Hepatocyte (in vitro differentiated cells): ENCODE data around the gene HEY2. TPM values are rescaled to one million over a fixed set of nuclear protein-coding genes. Genes with fewer than 3 reads are reported as not detected.
A peak's percentile ranks its signal among the peaks of the same experiment; 100 is the strongest.

ENCODE experiments used
- DNase-seq: peaks from one replicate; pipeline ENCODE4 v3.0.0-alpha.2; 2016; ENCODE audit warnings: low spot score
- H2AFZ ChIP-seq: fragments of 200-600 bp; sonication (generic); 2 replicates; pipeline ENCODE4 v1.6.0; 2016; ENCODE audit warnings: antibody characterized with exemption, mild to moderate bottlenecking
- H3K27ac ChIP-seq: fragments of 200-600 bp; sonication (generic); 2 replicates; pipeline ENCODE4 v1.5.1; 2016; ENCODE audit warnings: mild to moderate bottlenecking
- H3K27me3 ChIP-seq: fragments of 200-600 bp; sonication (generic); 2 replicates; pipeline ENCODE4 v1.6.1; 2016
- H3K36me3 ChIP-seq: fragments of 200-600 bp; sonication (generic); replicated peaks from 2 replicates; pipeline ENCODE4 v1.5.1; 2016; ENCODE audit warnings: low read depth; ENCODE audit not compliant: insufficient read depth
- H3K4me1 ChIP-seq: fragments of 200-600 bp; sonication (generic); 2 replicates; pipeline ENCODE4 v1.5.1; 2016; ENCODE audit warnings: mild to moderate bottlenecking, moderate library complexity; ENCODE audit not compliant: insufficient read depth
- H3K4me2 ChIP-seq: fragments of 200-600 bp; sonication (generic); 2 replicates; pipeline ENCODE4 v1.6.0; 2016
- H3K4me3 ChIP-seq: fragments of 200-600 bp; sonication (generic); 2 replicates; pipeline ENCODE4 v1.5.1; 2016; ENCODE audit warnings: mild to moderate bottlenecking
- H3K79me2 ChIP-seq: fragments of 200-600 bp; sonication (generic); 2 replicates; pipeline ENCODE4 v1.6.0; 2017; ENCODE audit warnings: mild to moderate bottlenecking
- H3K9me2 ChIP-seq: fragments of 200-600 bp; sonication (generic); replicated peaks from 2 replicates; pipeline ENCODE4 v1.6.0; 2017; ENCODE audit warnings: mild to moderate bottlenecking; ENCODE audit not compliant: insufficient read depth
- H3K9me3 ChIP-seq: fragments of 200-600 bp; sonication (generic); 2 replicates; pipeline ENCODE4 v1.5.1; 2016; ENCODE audit warnings: low read depth, mild to moderate bottlenecking
- H4K20me1 ChIP-seq: fragments of 200-600 bp; sonication (generic); 2 replicates; pipeline ENCODE4 v1.6.0; 2016; ENCODE audit warnings: mild to moderate bottlenecking; ENCODE audit not compliant: insufficient read depth, poor library complexity, severe bottlenecking
- CTCF ChIP-seq: fragments of 200-600 bp; sonication (generic); IDR thresholded peaks from 2 replicates; pipeline ENCODE4 v1.5.1; 2016; ENCODE audit warnings: antibody characterized with exemption, mild to moderate bottlenecking; ENCODE audit not compliant: poor library complexity
- EZH2 ChIP-seq: fragments of 200-600 bp; sonication (generic); IDR thresholded peaks from 2 replicates; pipeline ENCODE4 v1.6.1; 2016; ENCODE audit warnings: antibody characterized with exemption, mild to moderate bottlenecking, borderline replicate concordance
- EZH2phosphoT487 ChIP-seq: fragments of 200-600 bp; sonication (generic); IDR thresholded peaks from one replicate; pipeline ENCODE4 v1.6.1; 2018; ENCODE audit warnings: antibody characterized with exemption, mild to moderate bottlenecking, low read depth, moderate library complexity; ENCODE audit not compliant: unreplicated experiment, severe bottlenecking
- WGBS: methylation state at CpG from one replicate; pipeline ENCODE4 v1.1.6; 2016; ENCODE audit warnings: low lambda C conversion rate; ENCODE audit errors: missing lambda C conversion rate; 5-methylcytosine and 5-hydroxymethylcytosine counted together
- polyA plus RNA-seq: library from polyadenylated mRNA; unstranded; fragments of >200 nt; fragmentation: Nextera tagmentation; extraction: Ambion mirVana; gene quantifications from 2 replicates; pipeline ENCODE4 v1.2.1, GENCODE V29; 2016
- total RNA-seq: library from RNA; depleted of rRNA; stranded (reverse); fragments of >200 nt; gene quantifications from 2 replicates; pipeline ENCODE4 v1.2.3, GENCODE V29; 2014

The HEY2 gene
- total and polyA plus RNA-seq, 2 experiments from 2014 or later: 0.27 to 0.47 TPM

- H2AFZ ChIP-seq: no peak overlapping the region
- peak; percentile 19 for DNase-seq
- H3K4me1 ChIP-seq: no peaks in the 10 kb centered on the region
- H3K27me3 ChIP-seq: no peaks in the 10 kb centered on the region
- H3K27ac ChIP-seq: no peak overlapping the region
- no peak overlapping the region for H3K4me2 ChIP-seq
- no peaks in the 10 kb centered on the region for H3K36me3 ChIP-seq
- no peaks in the 10 kb centered on the region for H3K79me2 ChIP-seq
- H3K4me3 ChIP-seq: no peak overlapping the region
- H3K9me3 ChIP-seq: no peaks in the 10 kb centered on the region
- no peaks in the 10 kb centered on the region for H4K20me1 ChIP-seq
- WGBS: 95% methylated on average over 1 of the region's 1 CpG
- no peaks in the 10 kb centered on the region for H3K9me2 ChIP-seq
- TF ChIP-seq EZH2 (no peak), EZH2phosphoT487 (no peak), CTCF (no peak)
Observed at GRCh38 chr6:125728739-125729138, 20.7 kb upstream of the HEY2 start.

DNA sequence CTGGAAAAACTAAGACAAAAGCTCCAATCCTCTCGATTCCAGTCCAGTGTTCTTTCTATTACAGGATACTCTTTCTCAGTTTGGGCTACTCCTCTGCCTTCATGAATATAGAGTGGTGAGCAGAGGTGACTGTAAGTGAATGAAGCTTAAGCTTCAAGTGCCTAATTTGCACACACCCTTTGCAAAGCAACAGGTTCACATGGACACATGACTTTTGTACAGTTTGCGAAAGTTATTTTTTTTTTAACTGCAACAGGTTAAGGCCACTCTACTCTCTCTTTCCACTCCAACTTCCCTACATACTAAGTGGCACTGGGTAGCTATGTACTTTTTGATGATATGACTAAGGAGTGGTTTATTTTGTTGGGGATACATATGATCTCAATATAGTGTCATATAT, 19.4 kb upstream of the HEY2 start:
- H3K79me2 ChIP-seq: no peaks in the 10 kb centered on the region
- H3K9me2 ChIP-seq: no peaks in the 10 kb centered on the region
- no peak for TF ChIP-seq EZH2phosphoT487
- no peak for TF ChIP-seq EZH2
- no peak overlapping the region for H2AFZ ChIP-seq
- no peaks in the 10 kb centered on the region for H3K36me3 ChIP-seq
- no peak overlapping the region for H3K4me2 ChIP-seq
- H3K27ac ChIP-seq: no peak overlapping the region
- no peak overlapping the region for H3K4me3 ChIP-seq
- no peaks in the 10 kb centered on the region for H4K20me1 ChIP-seq
- 87% methylated on average over 2 of the region's 2 CpGs for WGBS
- no peaks in the 10 kb centered on the region for H3K4me1 ChIP-seq
- H3K27me3 ChIP-seq: no peaks in the 10 kb centered on the region
- no peaks in the 10 kb centered on the region for H3K9me3 ChIP-seq
- no peak for DNase-seq

DNA sequence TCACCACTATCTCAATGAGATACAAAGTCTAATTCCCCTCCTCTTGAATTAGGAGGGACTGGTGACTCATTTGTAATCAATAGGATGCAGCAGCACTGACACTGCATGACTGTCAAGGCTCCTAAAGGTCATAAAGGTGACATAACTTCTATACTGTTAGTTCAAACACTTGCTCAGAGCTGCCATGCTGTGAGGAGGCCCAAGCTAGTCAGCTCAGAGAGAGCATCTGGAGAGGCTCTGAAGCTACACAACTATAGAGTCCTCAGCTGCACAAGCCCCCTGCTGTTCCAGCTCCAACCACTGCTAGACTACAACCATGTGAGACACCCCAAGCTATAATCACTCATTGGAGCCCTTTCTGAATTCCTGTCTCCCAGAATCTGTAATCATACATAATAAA, 17.0 kb upstream of the HEY2 start:
- no peak overlapping the region for H2AFZ ChIP-seq
- H3K79me2 ChIP-seq: no peaks in the 10 kb centered on the region
- no peak overlapping the region for H3K4me2 ChIP-seq
- no peaks in the 10 kb centered on the region for H4K20me1 ChIP-seq
- no peak for TF ChIP-seq CTCF
- no peak for TF ChIP-seq EZH2phosphoT487
- TF ChIP-seq EZH2: no peak
- H3K9me2 ChIP-seq: no peaks in the 10 kb centered on the region
- H3K4me1 ChIP-seq: no peaks in the 10 kb centered on the region
- no peak overlapping the region for H3K4me3 ChIP-seq
- H3K36me3 ChIP-seq: no peaks in the 10 kb centered on the region
- H3K27ac ChIP-seq: no peak overlapping the region
- no peaks in the 10 kb centered on the region for H3K9me3 ChIP-seq
- H3K27me3 ChIP-seq: no peaks in the 10 kb centered on the region
- no peak for DNase-seq

GRCh38 chr6:125733516-125734300, 15.7 kb upstream of the HEY2 start:
- Histone ChIP-seq H3K4me1 (no peaks in the 10 kb centered on the region), H3K4me3 (no peak overlapping the region), H2AFZ (no peak overlapping the region), H3K9me3 (no peaks in the 10 kb centered on the region), H3K27ac (no peak overlapping the region), H3K79me2 (no peaks in the 10 kb centered on the region), H3K36me3 (no peaks in the 10 kb centered on the region), H3K27me3 (no peaks in the 10 kb centered on the region), H4K20me1 (no peaks in the 10 kb centered on the region), H3K4me2 (no peak overlapping the region), H3K9me2 (no peaks in the 10 kb centered on the region)
- DNase-seq: no peak
- no peak for TF ChIP-seq EZH2phosphoT487
- no peak for TF ChIP-seq EZH2
- no peak for TF ChIP-seq CTCF
- WGBS: 88% methylated on average over 3 of the region's 3 CpGs
